SK-N-SH (cell line): ENCODE measurements around the gene NDUFC1. TPM values are rescaled to one million over a fixed set of nuclear protein-coding genes. Genes with fewer than 3 reads are reported as not detected.

ENCODE experiments used
- polyA plus RNA-seq, 3 experiments: library from polyadenylated mRNA; depleted of rRNA; stranded (reverse); fragments of >200 nt; gene quantifications; 2 replicates each; pipeline ENCODE4 v1.2.3, GENCODE V29; 2012
- small RNA-seq, 7 experiments: library from RNA; depleted of rRNA; stranded (forward); fragments of <200 nt; gene quantifications; one replicate each; pipeline ENCODE3, GENCODE V24; 2012

Gene NDUFC1
- polyA plus RNA-seq, 1 of the 3 experiments (the other 2 are of a cell fraction): 101 TPM

Small RNAs within 50 kb of the gene (small RNA-seq; reads per million reads assigned to genes)
- 0 reads per million in 7 experiments for gene RNU6-1074P
- 0 to 0.06 (median 0) reads per million in 7 experiments for gene RNU6-1214P

Other genes starting within 250 kb of the NDUFC1 start
- gene ELF2, start 125.3 kb downstream of the NDUFC1 start, polyA plus RNA-seq (2012; rRNA removed): 14.0 and 19.1 TPM in 2 replicates
- 20.3 and 22.9 TPM in 2 replicates for gene MGARP, start 22.3 kb downstream of the NDUFC1 start, polyA plus RNA-seq (2012; rRNA removed)
- 7.1 and 7.8 TPM in 2 replicates for gene NAA15, start 972 bp downstream of the NDUFC1 start, polyA plus RNA-seq (2012; rRNA removed)
- gene RAB33B, start 151.6 kb upstream of the NDUFC1 start, polyA plus RNA-seq (2012; rRNA removed): 2.3 and 2.6 TPM in 2 replicates